Measurements from ENCODE around the gene GPR160.

The GPR160 gene

DNA sequence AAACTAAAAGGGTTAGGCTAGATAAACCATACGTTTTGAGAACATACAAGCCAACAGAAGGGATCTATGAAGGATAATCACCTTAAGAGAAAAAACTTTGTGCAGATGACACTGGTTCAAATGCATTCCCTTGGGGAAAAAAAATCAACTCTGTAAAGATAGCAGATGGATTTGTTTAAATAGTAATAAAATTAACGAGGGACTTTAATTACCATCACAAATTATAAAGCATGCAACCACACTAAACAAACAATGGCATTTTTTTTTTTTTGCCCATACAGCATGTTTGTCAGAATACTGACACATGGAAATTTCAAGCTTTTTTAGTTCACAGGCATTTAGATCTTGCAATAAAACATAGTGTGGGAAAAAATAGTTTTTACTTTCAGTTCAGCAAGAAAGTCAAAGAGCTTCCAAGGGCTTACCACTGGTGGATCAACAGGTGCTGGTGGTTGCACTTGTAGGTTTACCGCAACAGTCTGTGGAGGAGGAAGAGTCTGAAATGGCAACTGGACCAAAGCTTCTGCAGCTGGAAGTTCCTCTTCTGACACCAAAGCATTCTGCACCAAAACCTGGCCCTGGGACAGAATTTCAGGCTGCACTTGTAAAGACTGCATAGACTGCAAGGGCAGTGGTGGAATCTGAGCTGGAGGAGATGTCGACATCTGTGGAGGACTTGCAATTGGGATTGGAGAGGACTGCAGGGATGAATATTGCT, 90.6 kb downstream of the GPR160 start:
- no peak for DNase-seq

- no peak for DNase-seq
These were observed 91.2 kb downstream of the GPR160 start for GRCh38 chr3:170128977-170129431.

- DNase-seq = no peak
These were observed 92.7 kb downstream of the GPR160 start for GRCh38 chr3:170130532-170130931.

DNA sequence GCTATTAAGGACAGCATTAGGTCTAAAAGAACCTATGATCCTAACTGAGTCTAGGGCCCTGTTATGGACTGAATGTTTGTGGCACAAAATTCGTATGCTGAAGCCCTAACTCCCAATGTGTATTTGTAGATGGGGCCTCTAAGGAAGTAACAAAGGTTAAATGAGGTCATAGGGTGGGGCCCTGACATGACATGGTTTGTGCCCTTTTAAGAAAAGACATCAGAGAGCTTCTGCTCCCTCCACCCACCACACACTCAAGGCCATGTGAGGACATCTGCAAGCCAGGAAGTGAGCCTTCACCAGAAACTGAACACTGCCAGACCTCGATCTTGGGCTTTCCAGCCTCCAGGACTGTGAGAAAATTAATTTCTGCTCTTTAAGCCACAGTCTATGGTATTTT, 94.5 kb downstream of the GPR160 start:
- DNase-seq = no peak
